Activated CD4-positive, alpha-beta T cell treated with anti-CD3 and anti-CD28 coated beads for 48 hours (primary cell): Measurements from ENCODE around the gene SYT9.

ENCODE experiments used
- DNase-seq: peaks from one replicate; pipeline ENCODE4 v3.0.0-alpha.2; 2020

The SYT9 gene

DNA sequence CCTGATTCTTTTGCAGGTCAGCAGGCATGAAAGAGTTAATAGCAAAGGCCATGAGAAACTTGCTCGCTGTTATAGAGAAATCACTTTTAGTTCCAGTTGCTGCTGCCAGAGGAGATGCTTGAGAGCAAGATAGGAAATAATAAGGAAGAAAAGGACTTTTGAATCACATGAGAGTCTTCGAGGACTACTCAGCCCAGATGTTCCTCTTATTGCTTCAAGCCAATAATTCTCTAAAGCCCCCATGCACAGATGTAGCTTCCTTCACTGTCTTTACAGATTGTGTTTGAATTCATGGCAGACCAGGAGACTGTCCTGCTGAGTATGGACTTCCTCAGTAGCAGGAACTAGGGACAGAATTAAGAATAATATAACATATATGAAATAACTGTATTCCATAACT lies 183.5 kb downstream of the SYT9 start:
- no peak for DNase-seq

DNA sequence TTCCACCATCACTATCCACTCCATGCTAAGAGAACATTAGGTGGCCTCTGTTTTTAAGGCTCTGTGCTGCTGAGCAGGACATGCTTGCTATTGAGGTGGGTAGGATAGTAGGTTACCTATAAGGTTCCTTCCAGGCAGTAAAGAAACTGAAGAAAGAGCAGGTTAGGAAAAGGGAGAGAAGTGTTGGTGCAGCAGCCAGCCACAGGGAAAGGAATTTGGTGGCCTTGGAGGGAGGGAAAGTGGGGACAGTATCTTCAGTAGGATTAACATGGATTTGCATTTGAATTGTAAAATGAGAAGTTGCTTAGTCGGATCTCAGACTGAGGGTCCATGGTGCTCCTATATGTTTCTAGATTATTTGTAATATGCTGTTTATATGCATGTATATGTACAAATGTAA lies 184.4 kb downstream of the SYT9 start:
- DNase-seq = no peak

DNA sequence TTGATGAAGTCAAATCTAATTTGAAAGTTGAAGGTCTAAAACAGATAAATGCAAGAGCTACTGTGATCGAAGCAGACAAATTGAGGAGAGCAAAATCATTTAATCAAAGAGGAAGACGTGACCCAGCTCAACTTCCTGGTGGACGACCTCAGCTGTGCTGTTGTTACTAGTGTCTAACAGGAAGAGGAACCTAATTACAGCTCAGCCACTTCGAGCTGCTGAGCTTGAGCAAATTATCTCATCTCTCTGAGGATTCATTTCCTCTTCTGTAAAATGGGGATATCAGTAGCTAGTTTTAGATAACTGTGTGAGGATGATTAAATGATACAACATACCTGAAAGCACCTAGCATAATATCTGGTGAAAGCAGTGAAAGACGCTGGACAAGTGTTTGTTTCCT lies 185.0 kb downstream of the SYT9 start:
- no peak for DNase-seq

DNA sequence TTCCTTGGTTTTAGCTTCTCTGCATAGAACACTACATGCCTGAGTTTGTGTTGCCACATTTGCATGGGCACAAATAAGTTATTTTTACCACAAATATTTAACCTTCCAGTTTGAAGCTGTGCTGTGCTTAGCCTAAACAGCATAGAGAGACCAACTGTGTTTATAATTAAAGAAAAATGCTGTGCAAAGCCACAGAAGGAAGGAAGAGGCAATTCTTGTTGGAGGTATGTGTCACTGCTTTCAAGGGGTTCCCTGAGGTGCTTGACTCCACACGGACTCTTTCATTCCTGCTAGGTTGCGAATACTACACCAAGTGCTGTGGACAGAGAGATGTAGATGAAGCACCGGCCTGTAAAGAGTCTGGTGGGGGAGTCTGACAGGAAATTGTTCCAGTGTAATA lies 186.0 kb downstream of the SYT9 start:
- no peak for DNase-seq

DNA sequence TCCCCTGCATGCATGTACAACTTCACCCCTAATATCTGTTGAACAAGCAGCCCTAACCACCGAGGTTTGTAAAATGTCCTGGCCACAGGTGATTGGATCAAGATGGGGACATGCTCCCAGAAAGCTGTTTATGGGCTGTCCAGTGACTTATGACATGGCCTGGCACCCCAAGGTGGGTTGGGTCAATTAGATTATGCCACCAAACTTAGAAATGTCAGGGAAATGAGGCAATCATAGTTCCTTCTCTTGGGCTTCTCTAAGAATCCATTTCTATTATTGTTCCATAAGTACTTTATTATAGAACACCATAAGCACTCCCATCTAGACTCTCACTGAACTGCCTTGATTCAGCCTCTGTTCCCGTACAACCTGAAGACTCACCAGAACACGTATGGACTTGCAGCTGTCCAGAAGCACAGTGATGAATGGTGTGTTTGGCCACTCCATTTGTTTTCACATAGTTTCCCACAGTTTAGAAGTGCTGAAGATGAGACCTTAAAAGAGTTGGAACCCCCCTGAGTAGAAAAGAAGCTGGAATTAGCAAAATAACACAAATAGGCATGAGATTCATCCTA lies 188.1 kb downstream of the SYT9 start:
- no peak for DNase-seq

DNA sequence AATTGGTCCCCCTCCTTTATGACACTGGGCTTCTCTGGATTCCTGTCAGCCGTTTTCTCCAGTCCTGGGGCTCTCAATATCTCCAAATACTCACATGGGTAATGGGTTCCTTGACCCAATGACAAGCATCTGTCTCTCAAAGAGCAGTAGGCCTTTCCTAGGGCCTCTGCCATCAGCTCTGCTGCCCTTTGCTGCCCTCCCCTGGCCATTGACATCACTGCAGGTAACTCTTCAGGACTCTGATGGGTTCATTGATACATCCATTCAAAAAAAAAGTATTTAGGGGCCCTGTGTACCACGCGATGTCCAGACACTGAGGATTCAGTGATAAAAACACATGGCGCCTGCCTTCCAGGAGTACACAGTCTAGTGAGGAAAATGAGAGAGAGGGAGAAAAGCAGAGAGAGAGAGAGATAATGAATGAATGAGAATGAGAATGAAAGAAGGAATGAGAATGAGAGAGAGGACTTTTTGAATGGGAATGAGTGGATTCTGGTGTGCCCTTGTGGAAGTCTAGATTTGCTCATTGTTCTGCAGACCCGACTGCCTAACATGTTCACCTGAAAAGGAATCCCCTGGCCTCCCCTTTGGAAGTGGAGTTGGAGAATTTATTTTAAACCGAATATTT lies 191.0 kb downstream of the SYT9 start:
- DNase-seq = peak; percentile 85

DNA sequence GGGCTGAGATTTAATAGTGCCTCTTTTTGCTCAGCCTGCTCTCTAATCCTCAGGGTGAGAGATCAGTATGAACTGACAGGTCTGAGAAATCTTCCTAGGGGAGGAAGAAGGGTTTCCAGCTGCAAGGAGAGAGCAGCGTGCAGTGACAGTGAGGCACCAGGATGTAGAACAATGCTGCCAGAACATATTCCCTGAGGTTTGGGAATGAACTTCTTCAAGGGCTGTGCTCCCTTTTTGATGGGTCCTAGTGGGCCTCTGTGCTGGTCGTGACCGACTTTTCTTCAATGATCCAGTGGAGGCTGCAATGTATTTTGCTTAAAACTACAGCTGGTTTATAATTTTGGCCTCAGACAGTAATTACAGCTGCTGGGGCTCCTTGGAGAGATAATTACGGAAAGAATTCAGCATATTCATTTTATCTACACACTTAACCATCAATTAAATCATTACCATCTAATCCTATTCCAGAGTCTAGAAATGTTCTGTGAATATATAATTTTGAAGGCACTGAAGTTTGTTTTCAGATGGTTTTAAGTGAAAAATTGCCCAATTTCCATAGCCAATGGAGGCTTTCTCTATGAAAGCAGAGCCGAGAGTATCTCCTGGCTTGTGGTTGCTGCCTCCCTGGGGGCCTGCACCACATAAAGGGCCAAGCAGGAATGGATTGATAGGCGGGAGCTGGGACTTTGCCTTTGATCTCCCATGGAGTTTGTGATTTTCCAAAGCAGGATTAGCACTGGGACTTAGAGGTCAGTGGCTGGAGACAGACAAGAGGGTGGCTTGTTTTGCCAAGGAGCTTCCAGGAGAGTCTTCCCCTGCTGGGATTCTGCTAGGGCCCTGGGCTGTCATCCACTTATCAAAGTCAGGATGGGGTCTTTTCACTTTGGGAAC lies 192.6 kb downstream of the SYT9 start:
- no peak for DNase-seq

DNA sequence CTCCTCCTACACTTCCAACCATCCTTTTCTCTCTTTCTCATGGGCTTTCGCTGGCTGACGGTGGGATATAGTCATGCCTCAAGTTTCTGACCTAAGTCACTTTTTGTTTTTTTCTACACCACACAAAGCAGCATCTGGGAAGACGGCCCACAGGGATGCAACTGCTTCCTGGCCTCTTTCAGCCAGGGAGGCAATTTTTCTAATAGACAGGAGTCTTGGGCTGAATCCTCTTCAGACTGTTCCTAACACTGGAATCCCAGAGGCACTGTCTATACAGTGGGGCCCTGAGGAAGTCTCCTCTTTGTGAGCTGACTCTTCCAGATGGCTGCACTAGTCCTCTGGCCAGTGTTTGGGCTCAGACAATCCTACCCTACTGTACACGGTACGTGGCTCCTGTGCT lies 193.9 kb downstream of the SYT9 start:
- no peak for DNase-seq

DNA sequence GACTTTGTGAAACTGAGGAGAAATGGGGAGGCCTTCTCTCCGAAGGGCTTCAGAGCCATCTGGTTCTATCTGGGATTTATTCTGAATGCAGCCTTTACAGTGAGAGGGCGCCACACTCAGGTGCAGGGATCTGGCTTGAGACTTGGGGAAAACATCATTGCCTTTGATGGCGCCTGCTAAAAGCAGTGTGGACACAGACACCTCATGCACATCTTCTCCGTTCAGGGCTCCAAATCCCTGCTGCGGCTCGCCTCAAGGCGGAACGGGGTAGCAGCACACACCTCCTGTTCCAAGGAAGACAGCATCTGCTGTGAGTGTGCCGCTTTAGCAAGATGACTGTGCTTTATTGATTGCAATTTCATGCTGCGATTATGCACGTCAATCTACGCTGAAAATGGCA lies 196.5 kb downstream of the SYT9 start:
- DNase-seq = no peak

DNA sequence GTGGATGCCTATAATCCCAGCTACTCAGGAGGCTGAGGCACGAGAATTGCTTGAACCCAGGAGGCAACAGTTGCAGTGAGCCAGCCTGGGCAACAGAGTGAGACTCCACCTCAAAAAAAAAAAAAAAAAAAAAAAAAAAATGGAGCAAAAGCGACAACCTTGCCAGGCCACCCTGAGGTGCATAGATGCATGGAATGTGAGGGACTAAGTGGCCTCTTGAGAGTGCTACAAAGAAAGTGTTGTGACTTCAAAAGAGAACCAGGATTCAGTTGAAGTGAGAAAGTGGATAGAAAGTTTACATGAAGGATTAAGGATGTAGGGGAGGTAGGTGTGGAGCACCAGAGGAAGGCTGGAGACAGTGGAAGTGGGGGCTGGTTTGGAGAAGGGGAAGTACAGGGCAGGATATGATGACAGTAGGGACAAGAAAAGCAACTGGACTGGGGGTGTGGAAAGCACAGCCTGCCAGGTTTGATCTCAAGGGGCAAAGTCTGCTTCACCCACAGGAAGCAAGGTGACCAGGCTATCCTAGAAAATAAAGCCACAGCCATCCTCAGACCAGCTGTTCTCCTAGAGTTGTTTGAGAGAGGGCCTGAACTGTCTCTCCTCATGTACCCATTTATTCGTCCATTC lies 197.6 kb downstream of the SYT9 start:
- DNase-seq = no peak

DNA sequence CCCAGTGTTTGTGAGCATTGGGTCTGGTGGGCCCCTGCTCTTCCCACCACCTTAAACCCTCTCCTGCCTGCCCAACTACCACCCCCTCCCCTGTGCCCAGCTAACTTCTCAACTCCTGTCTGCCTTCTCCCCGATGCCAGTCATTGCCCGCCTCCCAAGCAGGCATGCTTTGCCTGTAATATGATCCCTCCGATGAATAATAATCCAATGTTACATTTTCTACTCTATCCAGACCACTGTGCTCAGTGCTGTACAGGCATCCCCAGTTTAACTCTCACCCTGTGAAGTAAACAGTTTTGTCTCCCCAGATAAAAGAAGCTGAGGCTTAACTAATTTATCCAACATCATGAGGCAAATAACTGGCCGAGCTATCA lies 198.1 kb downstream of the SYT9 start:
- no peak for DNase-seq

DNA sequence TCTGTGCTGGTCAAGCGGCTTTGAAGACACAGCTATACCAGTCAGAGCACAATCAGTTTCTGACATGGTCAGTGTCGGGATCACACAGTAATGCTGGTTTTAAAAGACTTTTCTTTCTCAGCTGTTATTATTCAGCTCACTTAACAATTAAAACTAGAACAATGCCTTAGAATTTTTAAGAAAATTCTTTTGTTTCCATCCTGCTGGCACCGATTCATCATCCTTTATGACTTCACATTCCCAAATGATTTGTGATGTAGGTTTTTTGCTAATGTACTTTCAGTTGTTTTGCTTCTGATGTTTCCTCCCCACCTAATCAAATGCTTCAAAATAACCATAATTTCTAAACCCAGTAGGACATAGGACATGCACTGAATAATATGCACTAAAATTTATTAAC lies 199.1 kb downstream of the SYT9 start:
- DNase-seq = no peak

DNA sequence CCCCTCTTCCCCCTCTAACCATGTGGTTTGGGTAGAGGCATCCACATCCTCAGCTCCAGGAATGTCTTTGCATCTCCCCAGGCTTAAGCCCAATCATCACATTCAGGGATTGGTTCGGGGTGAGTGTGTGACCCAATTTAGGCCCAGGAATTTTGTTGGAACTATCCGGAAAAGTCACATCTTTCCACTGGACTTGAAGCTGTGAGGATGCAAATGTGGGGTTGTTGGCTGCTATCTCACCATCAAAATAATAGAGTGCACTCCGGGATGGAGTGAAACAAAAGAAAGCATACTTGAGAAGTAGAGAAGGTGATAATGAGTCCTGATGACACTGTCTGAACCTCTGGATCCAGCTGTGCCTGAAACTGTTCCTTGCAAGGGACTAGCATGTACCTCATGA lies 199.8 kb downstream of the SYT9 start:
- DNase-seq = no peak

DNA sequence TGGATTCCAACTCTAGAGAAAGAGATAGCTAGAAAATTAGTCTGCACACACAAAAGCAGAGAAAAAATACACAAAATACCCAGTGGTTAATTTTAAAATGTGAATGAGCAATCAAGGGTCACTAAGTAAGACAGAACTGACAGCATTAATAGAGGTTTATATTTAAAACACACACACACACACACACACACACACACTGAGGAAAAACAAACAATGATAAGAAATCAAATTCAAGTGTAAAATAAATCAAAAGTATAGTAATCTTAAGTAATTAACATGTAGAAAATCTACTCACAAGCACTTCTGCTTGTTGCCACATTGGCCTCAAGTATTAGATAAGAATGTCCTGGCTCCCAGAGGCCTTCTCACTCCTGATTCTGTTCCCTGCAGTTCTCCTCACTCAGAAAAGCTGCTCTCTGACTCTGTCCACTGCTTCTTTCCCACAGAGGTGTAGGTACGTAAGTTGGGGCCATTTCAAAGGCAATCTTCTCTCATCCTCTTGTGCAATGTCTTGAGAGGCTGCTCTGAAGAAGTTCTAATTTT lies 200.3 kb downstream of the SYT9 start:
- DNase-seq = no peak

DNA sequence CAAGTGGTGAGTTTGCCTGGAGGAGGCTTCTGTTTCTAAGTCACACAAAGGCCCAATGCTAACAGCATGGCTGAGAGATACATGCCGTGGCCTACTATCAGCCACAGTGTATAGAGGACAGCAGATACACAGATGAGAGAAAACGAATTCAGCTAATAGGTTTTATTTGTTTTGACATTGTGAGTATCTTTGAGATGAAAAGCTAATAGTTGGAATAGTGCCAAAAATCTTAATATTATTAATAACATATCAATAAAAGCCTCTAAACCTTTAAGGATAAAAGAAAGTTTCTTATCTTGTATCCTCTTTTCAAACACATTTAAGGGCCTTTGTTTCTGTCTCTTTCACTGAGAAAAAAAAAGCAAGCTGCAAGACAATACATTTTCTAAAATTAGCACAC lies 203.2 kb downstream of the SYT9 start:
- no peak for DNase-seq

DNA sequence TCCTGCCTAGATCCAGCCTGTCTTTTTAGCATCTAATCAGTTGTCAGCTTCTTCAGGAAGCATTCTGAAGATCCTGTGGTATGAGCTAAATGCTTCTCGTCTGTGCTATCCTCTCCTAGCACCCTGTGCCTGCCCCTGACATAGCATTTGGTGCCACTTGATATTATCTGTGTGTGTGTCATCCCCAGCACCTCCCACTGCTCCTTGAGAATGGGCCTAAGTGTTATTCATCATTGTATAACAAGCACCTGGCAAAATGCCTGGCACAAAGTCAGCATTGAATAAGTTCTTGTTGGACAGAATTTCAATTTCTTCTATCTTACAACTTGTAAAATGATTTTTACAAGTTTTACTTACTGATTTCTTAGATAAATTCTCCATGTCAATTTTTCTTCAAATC lies 205.5 kb downstream of the SYT9 start:
- no peak for DNase-seq

DNA sequence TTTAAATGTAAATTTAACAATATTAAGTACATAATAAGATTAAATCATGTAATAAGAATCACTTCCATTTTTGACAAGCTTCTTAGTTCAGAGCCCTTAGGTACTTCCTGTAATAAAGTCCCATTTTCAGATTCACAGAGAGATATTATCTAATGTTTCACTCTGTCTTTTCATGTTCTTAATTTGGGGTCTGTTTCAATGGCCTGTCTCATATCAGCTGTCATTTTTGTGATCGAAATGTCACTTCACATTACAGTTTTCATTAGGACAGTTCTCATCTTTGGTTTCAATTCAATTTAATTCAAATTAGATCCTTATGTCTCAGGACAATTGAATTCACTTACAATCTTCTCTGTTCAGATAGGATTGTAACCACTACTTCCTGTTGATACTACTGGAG lies 211.0 kb downstream of the SYT9 start:
- no peak for DNase-seq

DNA sequence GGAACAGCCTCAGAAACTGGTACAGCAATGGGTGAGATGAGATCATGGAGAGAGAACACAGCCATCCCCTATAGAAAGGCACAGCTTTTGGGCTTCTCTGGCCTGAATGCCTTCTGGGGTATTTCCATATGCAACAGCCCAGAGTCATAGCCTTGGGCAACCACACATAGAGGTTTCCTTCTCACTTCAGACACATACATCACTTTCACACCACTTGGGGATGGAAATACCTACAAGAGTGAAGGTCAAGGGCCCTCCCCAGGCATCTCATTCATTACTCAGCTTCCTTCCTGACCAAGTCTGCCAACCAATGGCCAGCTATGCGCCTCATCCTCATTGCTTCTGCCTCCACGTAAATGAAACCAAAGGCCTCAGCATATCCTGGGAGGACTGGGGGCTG lies 215.9 kb downstream of the SYT9 start:
- DNase-seq = peak; percentile 14

DNA sequence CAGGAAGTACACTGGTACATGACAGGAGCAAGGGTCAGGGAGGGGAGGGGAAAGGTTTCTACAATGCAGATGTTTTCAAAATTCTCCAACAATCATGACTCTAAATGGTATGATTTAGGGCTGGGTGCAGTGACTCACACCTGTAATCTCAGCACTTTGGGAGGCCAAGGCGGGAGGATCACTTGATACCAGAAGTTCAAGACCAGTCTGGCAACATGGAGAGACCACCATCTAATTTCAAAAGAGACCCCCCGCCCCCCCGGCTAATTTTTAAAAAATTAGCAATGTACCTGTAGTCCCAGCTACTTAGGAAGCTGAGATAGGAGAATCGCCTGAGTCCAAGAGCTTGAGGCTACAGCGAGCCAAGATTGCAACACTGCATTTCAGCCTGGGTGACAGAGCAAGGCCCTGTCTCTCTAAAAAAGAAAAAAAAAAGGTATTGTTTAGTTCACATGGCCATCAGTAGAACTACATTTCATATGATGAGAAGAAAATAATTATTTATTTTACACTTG lies 217.7 kb downstream of the SYT9 start:
- no peak for DNase-seq

DNA sequence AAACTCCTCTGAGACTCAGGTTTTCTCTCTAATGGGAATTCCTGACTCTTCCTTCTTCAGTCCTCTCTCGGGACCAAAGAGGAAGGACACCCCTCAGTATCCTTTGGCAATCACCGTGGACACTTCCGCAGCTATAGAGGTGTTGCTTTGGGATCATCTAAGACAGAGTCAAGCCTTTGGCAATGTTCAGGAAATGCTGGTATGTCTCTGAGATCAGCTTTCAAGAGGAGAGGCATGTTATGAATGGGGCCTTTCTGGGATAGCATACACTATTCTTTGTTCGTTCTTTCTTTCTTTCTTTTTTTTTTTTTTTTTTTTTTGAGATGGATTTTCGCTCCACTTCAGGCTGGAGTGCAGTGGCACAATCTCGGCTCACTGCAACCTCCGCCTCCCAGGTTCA lies 219.4 kb downstream of the SYT9 start:
- no peak for DNase-seq

DNA sequence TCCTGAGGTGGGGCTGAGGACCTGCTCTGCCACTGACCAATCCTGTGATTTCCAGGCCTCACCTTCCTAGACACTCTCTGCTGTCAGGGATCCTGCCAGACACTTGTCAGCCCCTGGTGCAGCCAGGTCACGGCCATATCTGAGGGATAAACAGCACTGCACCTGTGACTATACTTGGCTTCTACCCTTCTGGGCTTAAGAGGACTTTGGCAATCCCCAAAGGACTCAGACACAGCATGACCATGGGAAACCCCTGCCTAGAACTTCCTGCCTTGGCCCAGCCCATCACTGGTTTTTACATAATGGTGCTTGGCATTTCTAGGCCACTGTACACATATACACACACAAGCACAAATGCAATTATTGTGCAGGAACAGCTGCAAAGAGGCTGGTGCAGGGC lies 222.0 kb downstream of the SYT9 start:
- DNase-seq = no peak

DNA sequence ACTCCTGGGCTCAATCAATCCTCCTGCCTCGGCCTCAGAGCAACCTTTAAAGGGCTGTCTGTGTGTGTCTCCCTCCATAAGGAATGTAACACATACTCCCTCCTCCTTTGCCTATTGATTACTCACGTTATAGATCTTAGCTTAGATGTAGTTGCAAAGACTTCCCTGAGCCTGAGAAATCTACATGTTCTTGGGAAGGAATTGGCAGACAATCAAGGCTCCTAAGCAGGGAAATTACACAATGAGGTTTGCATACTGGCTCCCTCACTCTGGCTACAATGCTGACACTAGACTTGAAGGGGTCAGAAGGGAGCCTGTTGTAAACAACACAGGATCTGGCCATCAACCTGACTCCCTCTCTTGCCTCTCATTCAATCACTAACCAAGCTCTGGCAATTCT lies 228.4 kb downstream of the SYT9 start:
- no peak for DNase-seq

DNA sequence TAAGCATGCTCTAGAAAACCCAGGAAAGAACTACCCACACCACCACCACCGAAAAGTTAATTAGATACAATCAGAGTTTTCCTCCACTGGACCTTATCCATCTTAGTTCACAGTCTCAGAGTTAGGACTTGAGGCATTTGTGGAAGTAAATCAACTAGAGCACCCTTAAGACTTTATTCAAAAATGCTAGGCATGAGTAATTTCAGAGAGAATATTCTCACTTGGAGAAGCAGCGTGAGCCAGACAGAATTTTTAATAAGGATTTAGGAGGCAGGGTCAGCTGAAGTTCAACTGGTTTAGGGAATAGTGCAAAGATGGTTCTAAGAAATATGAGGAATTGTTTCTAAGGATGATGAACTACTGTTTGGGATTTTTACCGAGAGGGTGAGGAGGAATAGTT lies 232.4 kb downstream of the SYT9 start:
- no peak for DNase-seq

DNA sequence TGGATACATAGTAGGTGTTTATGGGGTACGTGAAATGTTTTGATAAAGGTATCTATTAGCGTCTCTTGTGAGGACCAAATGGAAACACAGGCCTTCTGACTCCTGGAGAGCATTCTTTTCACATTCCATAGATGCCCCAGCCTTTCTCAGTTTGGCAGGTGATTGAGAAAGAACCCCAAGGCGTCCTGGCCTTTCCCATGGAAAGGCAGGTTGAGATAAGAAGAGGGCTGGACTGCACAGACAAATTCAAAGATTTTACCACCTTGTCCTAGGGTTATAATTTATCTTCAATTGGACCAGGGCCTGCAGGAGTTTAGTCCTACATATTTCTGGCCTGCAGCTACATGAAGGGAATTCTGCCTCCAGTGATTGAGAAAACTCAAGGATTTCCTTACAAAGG lies 232.9 kb downstream of the SYT9 start:
- no peak for DNase-seq
